HG02588 (cell line): Measurements from ENCODE around the gene CHRD.

Experiments used
- ATAC-seq: cut with Tn5 transposase; IDR thresholded peaks from one replicate; pipeline ENCODE4 v1.9.1; 2021; ENCODE audit warnings: mild to moderate bottlenecking, moderate library complexity; ENCODE audit not compliant: unreplicated experiment

Gene CHRD

GRCh38 chr3:184360070-184360928 lies 19.6 kb upstream of the CHRD start:
- ATAC-seq = no peak

DNA sequence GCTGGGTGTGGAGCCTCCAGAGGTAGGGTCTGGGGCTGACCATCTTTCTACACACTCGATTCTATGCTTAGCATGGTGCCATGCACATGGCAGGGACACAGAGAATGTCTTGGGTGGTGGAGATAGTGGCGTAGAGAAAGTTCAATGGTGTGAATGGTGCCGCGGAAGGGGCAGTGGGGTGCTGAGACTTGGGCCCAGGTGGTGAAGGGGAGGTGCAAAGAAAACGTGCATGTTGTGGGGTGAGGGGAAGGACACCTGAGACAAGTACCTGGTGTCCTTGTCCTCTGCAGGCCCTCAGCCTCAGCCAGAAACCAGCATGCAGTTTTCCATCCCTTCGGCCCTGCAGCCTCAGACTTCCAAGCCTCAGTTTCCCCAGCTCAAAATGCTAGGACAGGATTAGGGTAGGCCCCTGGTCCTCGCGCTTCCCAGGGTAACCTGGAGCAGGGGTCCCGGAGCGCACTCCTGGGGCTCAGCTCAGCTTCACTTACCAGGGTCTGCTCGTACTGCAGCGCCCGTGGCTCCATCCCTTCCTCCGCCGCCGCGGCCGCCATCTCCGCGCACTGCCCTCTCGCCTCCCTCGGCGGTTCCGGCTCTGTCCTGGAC lies 18.8 kb upstream of the CHRD start:
- ATAC-seq = no peak

DNA sequence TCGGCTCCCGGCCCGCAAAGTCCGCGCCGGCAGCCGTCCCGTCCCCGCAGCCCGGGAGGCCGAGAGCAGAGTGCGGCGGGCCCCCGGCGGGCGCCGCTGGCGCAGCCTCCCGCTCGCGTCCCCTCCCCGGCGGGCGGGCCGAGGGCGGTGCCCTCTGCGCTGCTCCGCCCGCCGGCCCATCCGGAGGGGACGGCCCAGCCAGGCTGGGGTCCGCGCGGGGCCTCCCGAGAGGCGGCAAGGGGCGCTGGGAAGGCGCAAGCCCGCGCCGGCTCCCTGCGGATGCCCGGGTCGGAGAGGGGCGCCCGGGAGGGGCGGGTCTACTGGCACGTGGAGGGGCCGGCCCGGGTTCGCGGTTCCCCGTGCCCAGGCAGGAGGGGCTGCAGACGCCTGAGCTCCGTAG lies 18.3 kb upstream of the CHRD start, which contains the start of the genes CLCN2 and POLR2H:
CLCN2 (minus strand) TSS at position 74 of the 400 bp plus-strand sequence. CDS start 126 bp downstream, outside the sequence.
POLR2H (plus strand) TSS at position 179 of the 400 bp plus-strand sequence. CDS start 1,783 bp downstream, outside the sequence.
- peak; percentile 46 for ATAC-seq

GRCh38 chr3:184361932-184362667 lies 17.8 kb upstream of the CHRD start:
- ATAC-seq = peak; percentile 3

GRCh38 chr3:184362668-184363546 lies 16.9 kb upstream of the CHRD start:
- peak; percentile 81 for ATAC-seq

- no peak for ATAC-seq
These were observed 13.1 kb upstream of the CHRD start for GRCh38 chr3:184366619-184367289.

DNA sequence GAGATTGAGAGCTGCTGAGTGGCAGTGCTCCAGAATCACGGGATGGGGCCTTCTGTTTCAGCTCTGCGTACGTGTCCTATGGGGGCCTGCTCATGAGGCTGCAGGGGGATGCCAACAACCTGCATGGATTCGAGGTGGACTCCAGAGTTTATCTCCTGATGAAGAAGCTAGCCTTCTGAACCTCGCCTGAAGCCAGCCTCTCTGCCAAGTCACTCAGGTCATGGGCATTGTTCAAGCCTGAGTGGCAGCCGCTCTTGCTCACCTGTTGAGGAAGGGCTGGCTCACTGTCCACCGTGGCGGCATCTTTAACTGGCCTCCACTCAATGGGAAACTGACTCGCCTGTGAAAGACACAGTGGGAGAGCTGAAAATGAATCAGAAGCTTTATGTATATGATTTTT lies 11.7 kb upstream of the CHRD start:
- ATAC-seq = no peak

GRCh38 chr3:184368586-184369183 lies 11.2 kb upstream of the CHRD start:
- no peak for ATAC-seq

DNA sequence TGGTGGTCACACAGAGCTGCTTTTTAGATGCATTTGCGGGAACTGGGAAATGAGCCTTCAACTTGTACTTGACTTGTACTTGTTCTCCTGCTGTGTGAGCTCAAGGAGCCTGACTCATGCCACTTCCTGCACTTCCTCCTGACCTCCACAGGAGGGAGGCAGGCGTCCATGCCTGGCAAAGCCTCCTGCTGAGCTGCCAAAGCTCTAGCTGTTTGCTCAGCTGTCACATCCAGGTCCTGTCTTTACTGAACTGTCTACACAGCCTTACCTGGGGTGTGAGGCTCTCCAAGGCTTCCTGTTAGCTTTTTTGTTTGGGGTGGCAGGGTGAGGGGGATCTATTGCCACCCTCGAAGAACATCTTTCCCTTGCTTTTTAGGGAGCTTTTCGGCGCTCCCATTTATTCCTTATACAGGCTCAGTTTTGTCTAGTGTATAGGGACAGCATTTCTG lies 8.3 kb upstream of the CHRD start:
- ATAC-seq = no peak

DNA sequence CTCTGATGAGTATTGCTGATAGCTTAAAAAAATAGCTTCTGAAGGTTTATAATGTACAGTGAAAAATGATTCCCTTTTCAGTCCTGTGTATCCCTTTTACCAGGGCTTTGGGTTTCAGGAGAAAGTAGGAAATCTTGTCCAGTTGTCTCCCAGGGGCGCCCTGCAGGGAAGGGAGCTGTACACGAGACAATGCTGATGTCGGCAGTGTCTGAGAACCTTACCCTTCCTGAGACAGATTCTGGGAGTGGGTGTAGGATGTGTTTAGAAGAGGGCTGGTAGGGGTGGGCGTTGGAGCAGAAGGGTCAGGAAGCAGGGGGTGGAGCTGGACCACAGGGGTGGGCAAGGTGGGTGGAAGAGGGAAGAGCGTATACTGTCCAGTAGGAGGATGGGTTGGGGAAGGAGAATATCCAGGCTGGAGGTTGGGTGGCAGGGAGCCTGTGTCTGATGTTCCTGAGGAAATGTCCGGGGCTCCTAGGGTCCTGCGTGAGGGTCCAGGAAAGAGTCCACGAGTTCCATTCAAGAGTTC lies 7.5 kb upstream of the CHRD start:
- no peak for ATAC-seq

DNA sequence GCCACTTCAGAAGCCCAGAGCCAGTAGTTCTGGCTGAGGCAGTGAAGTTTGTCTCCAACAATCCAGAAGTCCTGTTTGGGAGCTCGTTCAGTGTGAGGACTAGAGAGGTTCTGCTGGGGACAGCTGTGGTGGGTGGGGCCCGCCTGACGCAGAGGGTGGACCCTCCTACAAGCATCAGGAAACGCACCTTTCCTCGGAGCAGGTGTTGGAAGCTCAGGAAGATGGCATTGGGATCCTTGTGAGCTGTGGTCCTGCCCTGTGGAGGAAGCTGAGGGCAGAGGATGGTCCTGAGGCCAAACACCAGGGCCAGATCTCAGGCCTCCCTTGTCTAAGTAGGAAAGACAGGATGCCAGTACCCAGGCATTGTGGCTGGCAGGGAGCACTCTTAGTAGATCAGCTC lies 6.9 kb upstream of the CHRD start:
- no peak for ATAC-seq

DNA sequence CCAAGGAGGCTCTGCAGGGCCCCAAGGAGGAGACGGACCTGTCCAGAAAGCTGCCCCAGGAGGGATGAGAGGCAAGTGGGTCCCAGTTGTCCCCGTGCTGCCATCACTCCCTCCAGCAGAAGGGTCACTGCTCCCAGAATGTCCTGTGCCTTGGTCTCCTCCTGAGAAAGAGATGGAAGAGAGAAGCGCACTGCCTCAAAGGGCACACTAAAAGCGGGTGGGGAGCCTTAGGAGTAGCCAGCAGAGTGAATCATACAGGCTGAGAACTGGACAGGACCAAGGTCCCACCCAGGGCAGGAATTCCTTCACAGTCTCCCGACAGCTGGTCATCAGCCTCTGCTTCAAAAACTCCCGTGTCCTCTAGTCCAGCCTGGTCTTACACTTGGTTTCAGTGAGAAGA lies 6.4 kb upstream of the CHRD start:
- ATAC-seq = no peak

DNA sequence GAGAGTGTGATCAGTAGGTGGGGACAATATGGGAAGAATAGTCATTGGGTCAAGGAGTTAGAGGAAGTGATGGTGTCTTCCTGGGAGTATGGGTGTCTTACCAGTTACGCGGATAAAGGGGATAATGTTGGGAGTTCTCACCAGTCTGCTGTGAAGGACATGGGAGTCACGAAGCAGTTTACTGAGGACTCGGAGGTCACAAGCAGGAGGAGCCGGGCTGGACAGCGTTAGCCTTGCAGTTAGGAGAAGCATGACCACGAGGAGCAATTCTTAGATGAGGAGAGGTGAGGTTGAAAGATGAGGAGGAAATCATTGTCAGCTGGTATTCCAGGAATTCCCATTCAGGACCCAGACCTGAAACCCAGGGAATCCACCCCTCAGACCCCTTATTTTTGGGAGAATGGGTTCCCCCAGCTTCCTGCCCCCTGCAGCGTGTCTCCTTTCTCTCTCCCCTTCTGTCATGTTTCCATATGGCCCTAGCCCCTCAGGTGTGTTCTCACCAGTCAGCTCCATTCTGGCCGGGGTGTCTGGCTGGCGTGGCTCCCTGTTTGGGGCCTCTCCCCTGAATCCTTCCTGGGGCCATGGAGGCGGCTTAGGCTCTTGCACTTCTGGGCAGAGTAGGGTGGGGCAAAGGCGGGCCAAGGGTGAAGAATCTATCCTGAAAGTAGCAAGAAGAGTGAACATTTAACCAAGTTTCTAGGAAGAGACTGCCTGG lies 4.0 kb upstream of the CHRD start:
- ATAC-seq = no peak

DNA sequence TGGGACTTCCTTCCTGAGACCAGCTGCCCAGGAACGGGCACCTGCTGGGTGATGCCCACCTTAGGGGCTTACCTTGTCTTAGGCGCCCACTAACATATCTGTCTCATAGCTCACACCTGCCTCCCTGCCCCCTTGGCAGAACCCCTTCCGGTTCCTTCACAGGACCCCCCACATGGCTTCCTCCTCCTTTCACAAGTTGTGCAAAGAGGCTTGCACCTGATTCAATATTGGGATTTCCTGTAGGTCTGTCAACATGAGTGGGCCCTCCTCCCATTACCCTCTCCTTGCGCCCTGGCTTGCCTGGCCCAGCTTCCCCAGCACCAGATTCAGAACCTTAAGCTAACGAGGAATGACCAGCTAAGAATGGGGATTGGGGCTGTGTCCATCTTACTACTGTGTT lies 2.5 kb upstream of the CHRD start:
- no peak for ATAC-seq

DNA sequence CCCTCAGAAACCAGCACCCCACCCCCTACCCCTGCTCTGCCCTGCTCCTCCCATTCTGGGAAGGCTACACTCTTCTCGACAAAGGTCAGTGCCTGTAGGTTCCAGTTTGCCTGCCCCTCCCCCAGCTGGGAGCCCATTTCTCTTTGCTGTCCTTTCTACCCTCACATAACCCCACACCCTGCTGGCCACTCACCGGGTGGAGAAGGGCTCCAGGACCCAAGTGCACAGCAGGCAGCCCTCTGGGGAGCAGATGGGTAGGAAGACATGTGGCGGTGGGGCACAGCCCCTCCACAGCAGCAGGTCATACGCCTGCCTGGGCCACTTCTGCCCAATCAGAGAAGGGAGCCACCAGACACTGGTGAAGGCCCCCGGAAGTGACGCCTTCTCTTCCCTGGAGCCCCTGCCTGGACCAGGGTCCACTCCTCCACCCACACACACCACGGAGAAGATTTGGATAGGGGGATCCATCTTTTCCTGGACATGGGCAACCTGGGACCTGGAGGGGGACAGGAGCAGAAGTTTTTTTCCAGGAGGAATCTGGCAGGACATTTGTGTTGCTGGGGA lies 1.9 kb upstream of the CHRD start, which contains the start of gene THPO:
THPO (minus strand) TSS at position 326 of the 564 bp plus-strand sequence. CDS start 1,948 bp downstream, outside the sequence.
- no peak for ATAC-seq

DNA sequence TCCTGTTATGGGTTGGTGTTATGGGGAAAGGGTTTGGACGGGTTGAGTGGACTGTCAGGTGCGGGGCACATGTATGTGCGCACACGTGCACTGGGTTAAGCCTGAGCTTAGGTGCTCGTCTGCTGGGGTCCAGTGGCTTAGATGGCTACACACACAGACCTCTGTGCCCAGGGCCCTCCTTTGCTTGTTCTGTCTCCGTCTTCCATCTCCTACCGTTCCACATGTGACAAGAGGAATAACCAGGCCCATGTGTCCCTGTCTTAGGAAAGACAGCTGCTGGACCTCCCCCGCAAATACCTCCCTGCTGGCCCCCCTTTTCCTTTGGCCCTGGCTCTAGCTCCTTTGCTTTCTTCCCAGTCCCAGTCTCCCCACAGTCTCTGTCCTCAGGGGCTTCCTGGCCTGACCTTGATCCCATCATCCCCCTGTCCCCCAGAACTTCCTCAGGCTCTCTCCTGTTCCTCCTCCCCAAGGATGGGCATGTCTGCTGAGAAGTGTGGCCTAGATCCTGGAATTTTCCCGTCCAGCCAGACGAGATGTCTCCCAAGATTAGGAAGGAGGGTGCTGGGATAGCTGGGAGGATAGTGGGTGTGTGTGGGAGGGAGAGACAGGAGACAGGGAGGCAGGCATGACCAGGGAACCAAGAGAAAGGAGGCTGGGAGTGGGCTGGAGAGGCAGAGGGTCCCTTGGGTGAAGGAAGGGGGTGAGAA lies 1.1 kb upstream of the CHRD start:
- ATAC-seq = no peak

DNA sequence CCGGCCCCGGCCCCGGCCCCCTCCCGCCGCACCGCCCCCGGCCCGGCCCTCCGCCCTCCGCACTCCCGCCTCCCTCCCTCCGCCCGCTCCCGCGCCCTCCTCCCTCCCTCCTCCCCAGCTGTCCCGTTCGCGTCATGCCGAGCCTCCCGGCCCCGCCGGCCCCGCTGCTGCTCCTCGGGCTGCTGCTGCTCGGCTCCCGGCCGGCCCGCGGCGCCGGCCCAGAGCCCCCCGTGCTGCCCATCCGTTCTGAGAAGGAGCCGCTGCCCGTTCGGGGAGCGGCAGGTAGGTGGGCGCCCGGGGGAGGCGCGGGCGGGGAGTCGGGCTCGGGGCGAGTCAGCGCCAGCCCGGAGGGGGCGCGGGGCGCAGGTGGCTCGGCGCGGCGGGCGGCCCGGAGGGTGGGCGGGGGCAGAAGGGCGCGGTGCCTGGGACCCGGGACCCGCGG lies 352 bp downstream of the CHRD start:
- no peak for ATAC-seq
